NCI-H345 treated with DMSO at 0.1 percent for 48 hours (cell line): Measurements from ENCODE around the gene PIM2.
"Not testable (repeated sequence)": the region's sequence is repeated elsewhere in the genome, so short reads cannot be mapped to it uniquely, and the experiment has no call there.

ENCODE experiments used
- DNase-seq: peaks from one replicate; lab custom pipeline; 2025; ENCODE audit not compliant: unreplicated experiment; lab: John Stamatoyannopoulos, UW

PIM2 gene

GRCh38 chrX:48876944-48877343 lies 41.9 kb downstream of the PIM2 start:
- DNase-seq, result not testable (repeated sequence)

GRCh38 chrX:48872017-48872416 lies 46.8 kb downstream of the PIM2 start:
- DNase-seq, result not testable (repeated sequence)

- no peak for DNase-seq
Observed at GRCh38 chrX:48864210-48864609, 54.6 kb downstream of the PIM2 start.
